OCI-LY7 (cell line): ENCODE results near the gene SIL1. TPM values are rescaled to one million over a fixed set of nuclear protein-coding genes. Genes with fewer than 3 reads are reported as not detected.

Experiments
- BruUV-seq: library from RNA; stranded (reverse); fragments of 400-500 nt; replicated peaks from 2 replicates; lab custom pipeline; 2021; lab: Mats Ljungman, UMichigan
- CTCF ChIA-PET: fragments of 300-600 bp; sonication (Branson Sonifier 250); formaldehyde crosslinking; loops from one replicate; lab custom pipeline; 2022; ENCODE audit warnings: antibody characterized with exemption; ENCODE audit not compliant: unreplicated experiment; lab: Charles Lee
- POLR2A ChIA-PET: fragments of 300-600 bp; sonication (Branson Sonifier 250); formaldehyde crosslinking; loops from one replicate; lab custom pipeline; 2022; ENCODE audit warnings: antibody characterized with exemption; lab: Charles Lee
- DNase-seq: peaks from one replicate; pipeline ENCODE4 v3.0.0-alpha.2; 2015; ENCODE audit warnings: low spot score
- H2AFZ ChIP-seq: fragments of 200-600 bp; sonication (generic), shearing (Covaris generic); 2 replicates; pipeline ENCODE4 v1.6.1; 2014; ENCODE audit warnings: mild to moderate bottlenecking, antibody characterized with exemption, low read length, moderate library complexity
- H3K27ac ChIP-seq: fragments of 200-600 bp; sonication (generic); 2 replicates; pipeline ENCODE4 v1.5.1; 2014; ENCODE audit warnings: mixed run types, low read depth, mild to moderate bottlenecking, moderate library complexity, low read length, inconsistent platforms; ENCODE audit not compliant: poor library complexity, severe bottlenecking
- H3K36me3 ChIP-seq: fragments of 200-600 bp; sonication (generic); 2 replicates; pipeline ENCODE4 v1.6.1; 2014; ENCODE audit warnings: mild to moderate bottlenecking, antibody characterized with exemption, low read length, moderate library complexity, mixed read lengths; ENCODE audit not compliant: insufficient read depth
- H3K4me1 ChIP-seq: fragments of 200-600 bp; sonication (generic); 2 replicates; pipeline ENCODE4 v1.5.1; 2014; ENCODE audit warnings: mild to moderate bottlenecking, low read length; ENCODE audit not compliant: insufficient read depth, poor library complexity, severe bottlenecking
- H3K4me2 ChIP-seq: fragments of 200-600 bp; sonication (generic); 2 replicates; pipeline ENCODE4 v1.6.1; 2014; ENCODE audit warnings: mild to moderate bottlenecking, low read length
- H3K4me3 ChIP-seq: fragments of 200-600 bp; sonication (generic); 2 replicates; pipeline ENCODE4 v1.5.1; 2014; ENCODE audit warnings: mild to moderate bottlenecking, low read depth, low read length; ENCODE audit not compliant: poor library complexity, severe bottlenecking
- H3K79me2 ChIP-seq: fragments of 200-600 bp; sonication (generic); 2 replicates; pipeline ENCODE4 v1.6.1; 2016; ENCODE audit warnings: low read depth, mild to moderate bottlenecking, low read length, moderate library complexity, mixed read lengths; ENCODE audit not compliant: insufficient read depth
- H3K9me2 ChIP-seq: fragments of 200-600 bp; sonication (generic); 2 replicates; pipeline ENCODE4 v1.6.1; 2016; ENCODE audit warnings: mild to moderate bottlenecking, low read length, mixed read lengths; ENCODE audit not compliant: insufficient read depth
- H3K9me3 ChIP-seq: fragments of 200-600 bp; sonication (generic); 2 replicates; pipeline ENCODE4 v1.6.1; 2014; ENCODE audit warnings: mild to moderate bottlenecking, mixed run types, low read length, mixed read lengths
- H4K20me1 ChIP-seq: fragments of 200-600 bp; sonication (generic); 2 replicates; pipeline ENCODE4 v1.6.1; 2014; ENCODE audit warnings: mild to moderate bottlenecking, antibody characterized with exemption, low read length, moderate library complexity, mixed read lengths; ENCODE audit not compliant: insufficient read depth
- CTCF ChIP-seq: fragments of 200-600 bp; sonication (generic); conservative IDR thresholded peaks from 2 replicates; pipeline ENCODE4 v1.5.1; 2014; ENCODE audit warnings: mild to moderate bottlenecking, antibody characterized with exemption, low read length, moderate library complexity, mixed read lengths
- EZH2phosphoT487 ChIP-seq: fragments of 200-600 bp; sonication (generic); IDR thresholded peaks from 2 replicates; pipeline ENCODE4 v1.6.1; 2018; ENCODE audit warnings: low read depth, borderline replicate concordance, mild to moderate bottlenecking, mixed run types, antibody characterized with exemption, low read length, moderate library complexity, mixed read lengths
- intact Hi-C: fragments of 100-400 bp; cut with micrococcal nuclease; formaldehyde crosslinking; loops from one replicate; pipeline ENCODE4 v1.10.0; 2022; ENCODE audit not compliant: unreplicated experiment
- total RNA-seq, 2 experiments: library from RNA; depleted of rRNA in 1 of 2; stranded (reverse); fragments of >200 nt in 1 of 2; shearing (Covaris generic) in 1 of 2; gene quantifications; 2 replicates each; pipeline ENCODE4 v1.2.3, GENCODE V29; 2014 to 2022

The SIL1 gene
- total RNA-seq, 2 experiments from 2014 or later: 9.2 to 22.8 TPM

GRCh38 chr5:139082813-139083498 lies 115.2 kb downstream of the SIL1 start:
- Histone ChIP-seq H3K9me2 (no peaks in the 10 kb centered on the region), H4K20me1 (no peaks in the 10 kb centered on the region; the same call in 1 of the 2 replicates), H3K36me3 (no peaks in the 10 kb centered on the region), H3K9me3 (no peaks in the 10 kb centered on the region), H2AFZ (no peak overlapping the region), H3K79me2 (no peaks in the 10 kb centered on the region), H3K4me3 (no peak overlapping the region), H3K4me2 (no peak overlapping the region), H3K27ac (no peak overlapping the region), H3K4me1 (no peaks in the 10 kb centered on the region)
- POLR2A ChIA-PET: no interaction called here
- intact Hi-C loops: no loop called here
- CTCF ChIA-PET: no interaction called here
- no TSS peak for BruUV-seq
- DNase-seq: no peak
- TF ChIP-seq CTCF (no peak), EZH2phosphoT487 (no peak)

- no peaks in the 10 kb centered on the region; the same call in 1 of the 2 replicates for H4K20me1 ChIP-seq
- H3K9me2 ChIP-seq: no peaks in the 10 kb centered on the region
- no peaks in the 10 kb centered on the region for H3K4me1 ChIP-seq
- intact Hi-C loops: no loop called here
- no peak overlapping the region for H3K4me3 ChIP-seq
- no peaks in the 10 kb centered on the region for H3K36me3 ChIP-seq
- H3K79me2 ChIP-seq: no peaks in the 10 kb centered on the region
- no TSS peak for BruUV-seq
- ChIA-PET POLR2A (interaction anchor here (0.6 to 0.9 kb wide), 2 partner anchors 8 to 246 kb away, joined by 4 to 6 read pairs; no protein-coding TSS in a partner anchor), CTCF (no interaction called here)
- TF ChIP-seq EZH2phosphoT487: no peak
- TF ChIP-seq CTCF: no peak
- DNase-seq: no peak
- no peak overlapping the region for H3K4me2 ChIP-seq
- no peak overlapping the region for H3K27ac ChIP-seq
- H3K9me3 ChIP-seq: no peaks in the 10 kb centered on the region
- H2AFZ ChIP-seq: no peak overlapping the region
Measured at GRCh38 chr5:139079991-139080610, 118.1 kb downstream of the SIL1 start.
